Measurements from ENCODE around the gene QDPR. TPM values are rescaled to one million over a fixed set of nuclear protein-coding genes. Genes with fewer than 3 reads are reported as not detected.

QDPR gene
- total and polyA plus RNA-seq, 8 donors, result 0.45 to 90.4 (median 19.9) TPM

GRCh38 chr4:17493619-17494018, 18.3 kb downstream of the QDPR start:
- intact Hi-C loops (cut with DNase I; ENCODE audit: low total_unique reads), result no loop called here

GRCh38 chr4:17492876-17493275, 19.0 kb downstream of the QDPR start:
- peaks cover 45 to 88% (median 76%) of the 10 kb centered on the region in 4 donors for H3K36me3 ChIP-seq
- TF ChIP-seq EP300 (IDR thresholded peaks at IDR 0.05) (no peak), POLR2A (IDR thresholded peaks at IDR 0.05) (no peak), POLR2AphosphoS5 (IDR thresholded peaks at IDR 0.05) (no peak)
- TF ChIP-seq, protein P1, sequence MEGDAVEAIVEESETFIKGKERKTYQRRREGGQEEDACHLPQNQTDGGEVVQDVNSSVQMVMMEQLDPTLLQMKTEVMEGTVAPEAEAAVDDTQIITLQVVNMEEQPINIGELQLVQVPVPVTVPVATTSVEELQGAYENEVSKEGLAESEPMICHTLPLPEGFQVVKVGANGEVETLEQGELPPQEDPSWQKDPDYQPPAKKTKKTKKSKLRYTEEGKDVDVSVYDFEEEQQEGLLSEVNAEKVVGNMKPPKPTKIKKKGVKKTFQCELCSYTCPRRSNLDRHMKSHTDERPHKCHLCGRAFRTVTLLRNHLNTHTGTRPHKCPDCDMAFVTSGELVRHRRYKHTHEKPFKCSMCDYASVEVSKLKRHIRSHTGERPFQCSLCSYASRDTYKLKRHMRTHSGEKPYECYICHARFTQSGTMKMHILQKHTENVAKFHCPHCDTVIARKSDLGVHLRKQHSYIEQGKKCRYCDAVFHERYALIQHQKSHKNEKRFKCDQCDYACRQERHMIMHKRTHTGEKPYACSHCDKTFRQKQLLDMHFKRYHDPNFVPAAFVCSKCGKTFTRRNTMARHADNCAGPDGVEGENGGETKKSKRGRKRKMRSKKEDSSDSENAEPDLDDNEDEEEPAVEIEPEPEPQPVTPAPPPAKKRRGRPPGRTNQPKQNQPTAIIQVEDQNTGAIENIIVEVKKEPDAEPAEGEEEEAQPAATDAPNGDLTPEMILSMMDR (IDR thresholded peaks at IDR 0.05), result no peak
- H3K27ac ChIP-seq, result no peak overlapping the region
- no peak for DNase-seq
- no peak overlapping the region for H3K4me3 ChIP-seq
- H3K4me1 ChIP-seq, result peaks cover 0 to 28% (median 8%) of the 10 kb centered on the region in 4 donors
- H3K9me3 ChIP-seq, result no peaks in the 10 kb centered on the region
- WGBS, 5 donors, result 88 to 100% (median 91%) methylated on average over 2 of the region's 2 CpGs
- no peaks in the 10 kb centered on the region for H3K27me3 ChIP-seq
- intact Hi-C loops (cut with DNase I; ENCODE audit: low total_unique reads), result no loop called here

More at GRCh38 chr4:17493619-17494018, 18.3 kb downstream of the QDPR start:
- Histone ChIP-seq H3K9me3 (no peaks in the 10 kb centered on the region), H3K4me1 (peaks cover 0 to 28% (median 8%) of the 10 kb centered on the region in 4 donors), H3K27ac (no peak overlapping the region), H3K36me3 (peaks cover 41 to 88% (median 76%) of the 10 kb centered on the region in 4 donors), H3K4me3 (no peak overlapping the region), H3K27me3 (no peaks in the 10 kb centered on the region)
- WGBS, 5 donors, result 59 to 66% (median 63%) methylated on average over 4 of the region's 4 CpGs
- TF ChIP-seq POLR2A (IDR thresholded peaks at IDR 0.05), result no peak
- TF ChIP-seq EP300 (IDR thresholded peaks at IDR 0.05), result no peak
- TF ChIP-seq POLR2AphosphoS5 (IDR thresholded peaks at IDR 0.05), result no peak
- TF ChIP-seq, protein P1 (IDR thresholded peaks at IDR 0.05), result no peak
- DNase-seq, result no peak

DNA sequence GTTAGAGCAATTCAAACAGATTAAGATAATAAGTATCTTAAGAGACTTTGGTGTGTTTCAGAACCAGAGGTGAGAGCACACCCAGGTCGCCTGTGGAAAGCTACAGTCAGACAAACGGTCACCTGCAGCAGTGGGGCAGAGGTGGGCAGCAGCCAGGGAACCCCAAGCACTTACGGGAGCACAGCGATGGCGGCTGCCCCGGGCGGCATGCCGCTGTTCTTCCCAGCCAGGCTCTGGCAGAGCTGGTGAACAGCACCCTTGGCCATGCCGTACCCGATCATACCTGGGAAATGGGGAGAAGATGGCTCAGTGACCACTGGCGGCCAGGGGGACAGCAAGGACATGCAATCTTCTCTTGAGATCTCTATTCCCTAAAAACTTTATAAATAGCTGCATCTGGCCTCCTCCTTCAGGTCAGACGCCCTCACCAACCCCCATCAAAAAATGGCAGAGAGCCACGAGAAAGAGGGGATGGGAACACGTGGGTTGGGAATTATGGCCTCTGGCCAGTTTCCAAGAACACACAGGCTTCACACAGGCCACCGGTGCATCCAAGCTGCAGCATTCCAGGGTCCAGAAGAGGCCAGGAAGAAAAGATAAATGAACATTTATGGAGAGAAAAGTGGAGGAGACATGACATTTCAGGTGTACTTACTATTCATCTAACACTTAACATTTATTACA, 19.7 kb downstream of the QDPR start:
- no peaks in the 10 kb centered on the region for H3K27me3 ChIP-seq
- 80 to 88% (median 86%) methylated on average over 15 of the region's 15 CpGs for WGBS, 5 donors
- peaks cover 45 to 88% (median 76%) of the 10 kb centered on the region in 4 donors for H3K36me3 ChIP-seq
- TF ChIP-seq EP300 (IDR thresholded peaks at IDR 0.05) (no peak), POLR2A (IDR thresholded peaks at IDR 0.05) (no peak), POLR2AphosphoS5 (IDR thresholded peaks at IDR 0.05) (no peak)
- TF ChIP-seq, protein P1 (IDR thresholded peaks at IDR 0.05), result no peak
- no peak overlapping the region for H3K27ac ChIP-seq
- intact Hi-C loops (cut with DNase I; ENCODE audit: low total_unique reads), result no loop called here
- no peaks in the 10 kb centered on the region for H3K9me3 ChIP-seq
- no peak overlapping the region for H3K4me3 ChIP-seq
- H3K4me1 ChIP-seq, result peaks cover 0 to 28% (median 8%) of the 10 kb centered on the region in 4 donors
- no peak for DNase-seq

DNA sequence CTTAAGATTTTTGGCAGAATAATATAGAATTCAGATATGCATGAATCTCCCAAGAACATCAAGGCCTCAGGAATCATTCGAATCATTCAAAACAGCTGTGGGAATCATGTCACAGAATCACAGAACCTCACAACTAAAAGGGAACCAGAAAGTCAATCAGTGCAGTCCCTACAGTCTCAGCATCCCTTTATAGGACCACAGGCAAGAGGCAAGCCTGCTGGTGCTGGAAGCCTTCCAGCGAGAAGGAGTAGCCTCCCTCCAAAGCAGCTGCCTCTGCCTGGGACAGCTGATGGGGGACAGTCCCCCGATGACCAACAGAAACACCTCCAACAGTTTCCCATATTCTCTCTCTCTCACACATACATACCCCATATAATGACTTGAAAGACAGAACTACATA, 20.7 kb downstream of the QDPR start:
- intact Hi-C loops (cut with DNase I; ENCODE audit: low total_unique reads), result no loop called here
- 70 to 83% (median 72%) methylated on average over 3 of the region's 3 CpGs for WGBS, 5 donors
- DNase-seq, result no peak

More for the DNA sequence above, 20.7 kb downstream of the QDPR start:
- no peaks in the 10 kb centered on the region for H3K27me3 ChIP-seq
- H3K4me1 ChIP-seq, result peaks cover 0 to 28% (median 8%) of the 10 kb centered on the region in 4 donors
- TF ChIP-seq, protein P1 (IDR thresholded peaks at IDR 0.05), result no peak
- peaks cover 47 to 91% (median 77%) of the 10 kb centered on the region in 4 donors for H3K36me3 ChIP-seq
- no peak overlapping the region for H3K4me3 ChIP-seq
- H3K9me3 ChIP-seq, result no peaks in the 10 kb centered on the region
- H3K27ac ChIP-seq, result peak overlapping the region in 1 of 5 donors; percentile 35

All from stomach (tissue), 9 donors.